22Rv1 (cell line): ENCODE data around the gene PIM2.
"Not testable (repeated sequence)": the region's sequence is repeated elsewhere in the genome, so short reads cannot be mapped to it uniquely, and the experiment has no call there.

ENCODE experiments used
- ZFX ChIP-seq: fragments of 450-650 bp; IDR thresholded peaks from 2 replicates; pipeline ENCODE4 v1.6.1; 2017; ENCODE audit warnings: antibody characterized with exemption, borderline replicate concordance
- TF ChIP-seq, protein P1 (sequence below): fragments of 450-650 bp; IDR thresholded peaks from 2 replicates; pipeline ENCODE4 v1.5.1; 2017; ENCODE audit warnings: mild to moderate bottlenecking

DNA sequence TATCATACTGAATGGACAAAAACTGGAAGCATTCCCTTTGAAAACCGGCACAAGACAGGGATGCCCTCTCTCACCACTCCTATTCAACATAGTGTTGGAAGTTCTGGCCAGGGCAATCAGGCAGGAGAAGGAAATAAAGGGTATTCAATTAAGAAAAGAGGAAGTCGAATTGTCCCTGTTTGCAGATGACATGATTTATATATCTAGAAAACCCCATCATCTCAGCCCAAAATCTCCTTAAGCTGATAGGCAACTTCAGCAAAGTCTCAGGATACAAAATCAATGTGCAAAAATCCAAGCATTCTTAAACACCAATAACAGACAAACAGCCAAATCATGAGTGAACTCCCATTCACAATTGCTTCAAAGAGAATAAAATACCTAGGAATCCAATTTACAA is 46.8 kb downstream of the PIM2 start:
- TF ChIP-seq, protein P1, sequence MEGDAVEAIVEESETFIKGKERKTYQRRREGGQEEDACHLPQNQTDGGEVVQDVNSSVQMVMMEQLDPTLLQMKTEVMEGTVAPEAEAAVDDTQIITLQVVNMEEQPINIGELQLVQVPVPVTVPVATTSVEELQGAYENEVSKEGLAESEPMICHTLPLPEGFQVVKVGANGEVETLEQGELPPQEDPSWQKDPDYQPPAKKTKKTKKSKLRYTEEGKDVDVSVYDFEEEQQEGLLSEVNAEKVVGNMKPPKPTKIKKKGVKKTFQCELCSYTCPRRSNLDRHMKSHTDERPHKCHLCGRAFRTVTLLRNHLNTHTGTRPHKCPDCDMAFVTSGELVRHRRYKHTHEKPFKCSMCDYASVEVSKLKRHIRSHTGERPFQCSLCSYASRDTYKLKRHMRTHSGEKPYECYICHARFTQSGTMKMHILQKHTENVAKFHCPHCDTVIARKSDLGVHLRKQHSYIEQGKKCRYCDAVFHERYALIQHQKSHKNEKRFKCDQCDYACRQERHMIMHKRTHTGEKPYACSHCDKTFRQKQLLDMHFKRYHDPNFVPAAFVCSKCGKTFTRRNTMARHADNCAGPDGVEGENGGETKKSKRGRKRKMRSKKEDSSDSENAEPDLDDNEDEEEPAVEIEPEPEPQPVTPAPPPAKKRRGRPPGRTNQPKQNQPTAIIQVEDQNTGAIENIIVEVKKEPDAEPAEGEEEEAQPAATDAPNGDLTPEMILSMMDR: not testable (repeated sequence)
- TF ChIP-seq ZFX: not testable (repeated sequence)
